8988T (cell line): ENCODE results near the gene PRR12.
"Not testable (repeated sequence)": the region's sequence is repeated elsewhere in the genome, so short reads cannot be mapped to it uniquely, and the experiment has no call there.

Experiments
- DNase-seq: peaks from one replicate; pipeline ENCODE4 v3.0.0; 2011

The PRR12 gene

DNA sequence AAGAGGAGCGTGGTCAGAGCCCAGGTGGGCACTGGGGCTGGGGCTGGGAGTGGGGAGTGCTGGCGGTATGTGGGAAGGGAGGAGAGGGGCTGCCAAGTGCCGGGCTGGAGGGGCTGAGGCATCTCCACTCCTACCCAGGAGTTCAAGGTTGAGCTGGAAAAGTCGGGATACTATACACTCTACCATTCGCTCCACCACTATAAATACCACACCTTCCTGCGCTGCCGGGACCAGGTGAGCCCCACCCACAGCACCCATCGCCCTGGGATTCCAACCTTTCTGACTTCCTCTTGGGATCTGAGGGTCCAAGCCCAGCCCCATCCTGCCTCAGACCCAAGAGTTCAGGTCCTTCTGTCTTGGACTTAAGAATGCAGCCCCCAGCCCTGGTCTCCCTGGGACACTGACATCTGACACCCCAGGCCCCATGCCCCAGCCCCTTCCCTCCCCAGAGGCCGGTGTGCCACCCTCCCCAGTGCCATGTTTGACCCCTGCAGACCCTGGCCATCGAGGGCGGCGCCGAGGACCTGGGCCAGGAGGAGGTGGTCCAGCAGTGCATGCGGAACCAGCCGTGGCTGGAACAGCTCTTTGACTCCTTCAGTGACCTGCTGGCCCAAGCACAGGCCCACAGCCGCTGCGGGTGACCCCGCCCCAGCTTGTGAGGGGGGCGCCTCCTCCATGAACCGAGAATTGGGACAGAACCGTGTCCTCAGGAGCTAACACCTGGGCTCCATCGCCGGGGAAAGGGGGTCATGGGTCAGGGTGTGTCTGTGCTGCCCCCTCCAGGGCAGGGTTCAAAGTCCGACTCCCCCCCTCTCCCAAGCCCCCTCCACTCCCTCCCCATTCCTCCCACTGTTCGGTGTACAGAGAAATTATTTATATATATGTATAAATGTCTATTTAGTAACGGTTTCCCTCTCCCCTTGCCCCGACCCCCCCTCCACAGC lies 34.3 kb downstream of the PRR12 start:
- DNase-seq = no peak

DNA sequence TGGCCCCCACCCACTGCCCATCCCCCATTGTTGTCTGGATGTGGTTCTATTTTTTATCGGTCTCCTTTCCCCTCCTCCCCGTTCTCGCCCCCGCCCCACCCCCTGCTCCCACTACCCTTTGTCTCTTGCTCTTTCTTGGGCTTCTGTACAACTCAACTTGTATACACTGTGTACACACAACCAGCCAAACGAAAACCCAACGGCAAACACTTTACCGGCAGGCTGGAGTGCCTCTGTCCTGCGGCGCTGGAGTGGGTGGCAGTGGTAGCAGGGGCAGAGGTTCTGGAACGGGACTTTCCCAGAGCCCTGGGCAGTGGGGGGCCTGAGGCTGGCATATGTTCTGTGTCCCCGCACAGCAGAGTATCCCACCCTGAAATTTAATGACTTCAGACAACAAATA lies 35.2 kb downstream of the PRR12 start:
- DNase-seq = no peak

DNA sequence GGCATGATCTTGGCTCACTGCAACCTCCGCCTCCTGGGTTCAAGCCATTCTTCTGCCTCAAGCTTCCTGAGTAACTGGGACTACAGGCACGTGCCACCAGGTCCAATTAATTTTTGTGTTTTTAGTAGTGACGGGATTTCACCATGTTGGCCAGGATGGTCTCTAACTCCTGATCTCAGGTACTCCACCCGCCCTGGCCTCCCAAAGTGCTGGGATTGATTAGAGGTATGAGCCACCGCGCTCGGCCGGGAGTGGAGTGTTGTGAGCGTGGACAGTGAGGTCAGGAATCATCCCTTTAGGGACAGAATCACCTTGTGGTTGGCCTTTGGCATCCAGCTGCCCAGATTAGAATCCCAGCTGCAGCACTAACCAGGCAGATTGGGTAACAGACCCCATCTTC lies 38.7 kb downstream of the PRR12 start:
- no peak for DNase-seq

DNA sequence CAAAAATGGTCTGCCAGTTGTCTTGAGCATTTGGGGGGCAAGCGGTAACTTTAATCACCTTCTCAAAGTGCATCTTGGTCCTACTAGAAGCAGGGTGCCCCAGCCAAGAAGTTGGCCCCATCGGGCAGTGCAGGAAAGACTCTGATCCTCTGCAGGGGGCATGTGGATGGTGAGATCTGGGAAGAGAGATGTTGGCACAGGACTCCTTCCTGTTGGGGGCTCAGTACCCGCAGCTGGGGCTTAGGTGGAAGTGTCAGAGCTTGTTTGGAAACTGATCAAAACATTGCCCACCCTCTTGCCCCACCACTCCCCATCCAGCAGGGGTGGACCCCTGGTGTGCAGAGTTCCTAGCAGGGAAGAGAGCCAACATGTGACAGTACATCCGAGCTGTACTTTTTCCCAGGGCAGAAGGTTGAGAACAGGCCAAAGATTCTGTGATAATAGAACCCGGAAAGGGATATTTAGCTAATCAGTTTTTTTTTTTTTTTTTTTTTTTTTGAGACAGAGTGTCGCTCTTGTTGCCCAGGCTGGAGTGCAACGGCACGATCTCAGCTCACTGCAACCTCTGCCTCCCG lies 40.1 kb downstream of the PRR12 start:
- no peak for DNase-seq

DNA sequence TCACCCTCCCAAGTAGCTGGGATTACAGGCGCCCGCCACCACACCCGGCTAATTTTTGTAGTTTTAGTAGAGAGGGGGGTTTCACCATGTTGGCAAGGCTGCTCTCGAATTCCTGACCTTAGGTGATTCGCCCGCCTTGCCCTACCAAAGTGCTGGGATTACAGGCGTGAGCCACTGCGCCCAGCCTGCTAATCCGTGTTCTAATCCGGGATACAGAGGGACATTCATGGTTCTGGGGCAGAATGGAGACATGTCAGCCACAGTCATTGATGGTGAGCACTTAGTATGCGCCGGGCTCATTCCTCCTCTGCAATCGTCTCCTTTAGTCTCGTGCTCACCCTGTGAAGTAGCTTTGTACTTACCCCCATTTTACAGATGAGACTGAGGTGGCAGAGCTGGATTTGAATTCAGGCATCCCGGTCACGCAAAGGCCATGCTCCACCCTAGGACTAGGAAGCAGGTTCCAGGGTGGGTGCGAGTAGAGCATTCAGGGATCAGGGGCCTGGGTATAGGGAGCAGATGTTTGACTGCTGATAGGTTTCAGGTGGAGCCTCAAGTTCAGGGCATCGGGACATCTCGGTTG lies 40.7 kb downstream of the PRR12 start:
- no peak for DNase-seq

DNA sequence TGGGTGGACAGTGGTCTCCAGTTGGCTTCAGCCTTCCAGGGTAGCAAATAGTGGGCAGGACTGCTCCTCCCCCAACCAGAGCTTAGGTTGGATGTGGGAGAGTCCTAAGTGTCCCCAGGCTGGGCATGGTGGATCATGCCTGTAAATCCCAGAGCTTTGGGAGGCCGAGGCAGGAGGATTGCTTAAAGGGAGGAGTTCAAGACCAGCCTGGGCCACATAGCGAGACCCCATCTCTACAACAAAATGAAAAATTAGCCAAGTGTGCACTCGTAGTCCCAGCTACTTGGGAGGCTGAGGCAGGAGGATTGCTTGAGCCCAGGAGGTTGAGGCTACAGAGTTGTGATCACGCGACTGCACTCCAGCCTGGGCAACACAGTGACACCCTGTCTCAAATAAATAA lies 41.6 kb downstream of the PRR12 start:
- no peak for DNase-seq

DNA sequence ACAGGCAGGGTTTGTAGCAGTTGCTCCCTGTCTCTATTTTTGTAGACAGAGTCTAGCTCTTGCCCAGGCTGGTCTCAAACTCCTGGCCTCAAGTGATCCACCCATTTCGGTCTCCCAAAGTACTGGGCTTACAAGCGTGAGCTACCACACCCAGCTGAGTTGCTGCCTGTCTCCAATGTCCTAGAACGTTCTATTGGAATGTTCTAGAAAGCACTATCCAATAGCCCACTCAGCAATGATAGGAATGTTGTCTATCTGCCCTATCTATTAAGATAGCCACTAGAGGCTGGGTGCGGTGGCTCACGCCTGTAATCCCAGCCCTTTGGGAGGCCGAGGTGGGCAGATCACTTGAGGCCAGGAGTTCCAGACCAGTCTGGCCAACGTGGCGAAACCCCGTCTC lies 42.3 kb downstream of the PRR12 start:
- DNase-seq = not testable (repeated sequence)

DNA sequence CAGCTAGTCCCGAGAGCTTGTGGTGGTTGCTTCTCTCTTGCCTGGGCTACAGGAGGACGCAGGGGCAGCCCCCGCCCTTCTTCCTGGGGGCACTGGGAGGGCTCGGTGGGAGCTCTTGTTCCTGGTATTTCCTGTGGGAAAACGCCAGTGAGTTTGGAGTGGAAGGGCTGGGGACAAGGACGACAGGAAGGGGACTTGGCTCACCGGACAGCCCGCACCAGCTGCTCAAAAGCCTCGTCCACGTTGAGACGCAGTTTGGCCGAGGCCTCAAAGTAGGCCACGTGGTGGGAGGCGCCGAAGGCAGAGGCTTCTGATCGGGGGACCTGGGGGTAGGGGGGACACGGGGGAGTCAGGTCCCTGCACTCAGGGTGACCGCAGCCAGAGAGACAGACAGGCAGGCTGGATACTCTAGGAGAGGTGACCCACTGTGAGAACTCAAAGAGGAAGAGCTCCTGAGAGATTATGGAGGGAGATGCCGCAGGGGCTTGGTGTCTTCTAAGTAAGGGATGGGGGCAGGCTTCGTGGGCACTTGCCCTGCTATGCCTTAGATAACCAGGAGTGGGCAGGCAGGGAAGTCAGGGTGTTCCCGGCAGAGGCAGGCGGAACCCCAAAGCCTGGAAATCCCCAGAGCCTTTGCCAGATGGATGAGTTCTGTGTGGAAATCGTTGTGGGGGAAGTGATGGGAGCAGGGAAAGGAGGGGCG lies 44.7 kb downstream of the PRR12 start:
- DNase-seq = no peak

DNA sequence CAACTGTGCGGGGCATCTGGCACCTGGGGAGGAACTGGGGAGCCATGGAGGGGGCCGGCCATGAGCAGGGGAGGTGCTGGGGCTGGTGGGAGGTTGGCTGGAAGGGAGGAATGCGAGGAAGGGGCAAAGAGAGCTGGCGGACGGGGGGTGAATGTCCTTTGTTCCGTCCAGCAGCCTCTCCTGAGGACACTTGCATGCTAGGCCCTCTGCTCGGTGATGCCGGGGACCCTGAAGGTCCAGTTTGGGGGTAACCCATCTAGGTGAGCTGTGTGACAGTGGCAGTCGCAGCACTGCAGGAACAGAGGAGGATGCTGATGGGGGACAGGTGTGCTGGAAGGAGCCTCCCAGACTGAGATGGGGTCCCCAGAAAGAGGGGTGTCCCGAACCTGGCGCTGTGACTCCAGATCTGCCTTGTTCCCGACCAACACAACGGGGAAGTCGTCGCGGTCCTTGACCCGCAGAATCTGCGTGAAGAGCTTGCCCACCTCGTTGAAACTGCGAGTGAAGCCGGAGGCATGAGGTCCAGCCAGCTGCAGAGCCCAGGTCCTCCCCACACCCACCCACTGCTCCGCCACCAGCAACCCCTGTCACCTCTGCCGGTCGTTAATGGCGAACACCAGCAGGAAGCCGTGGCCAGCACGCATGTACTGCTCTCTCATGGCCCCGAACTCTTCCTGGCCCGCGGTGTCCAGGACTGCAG lies 45.4 kb downstream of the PRR12 start:
- DNase-seq = no peak

DNA sequence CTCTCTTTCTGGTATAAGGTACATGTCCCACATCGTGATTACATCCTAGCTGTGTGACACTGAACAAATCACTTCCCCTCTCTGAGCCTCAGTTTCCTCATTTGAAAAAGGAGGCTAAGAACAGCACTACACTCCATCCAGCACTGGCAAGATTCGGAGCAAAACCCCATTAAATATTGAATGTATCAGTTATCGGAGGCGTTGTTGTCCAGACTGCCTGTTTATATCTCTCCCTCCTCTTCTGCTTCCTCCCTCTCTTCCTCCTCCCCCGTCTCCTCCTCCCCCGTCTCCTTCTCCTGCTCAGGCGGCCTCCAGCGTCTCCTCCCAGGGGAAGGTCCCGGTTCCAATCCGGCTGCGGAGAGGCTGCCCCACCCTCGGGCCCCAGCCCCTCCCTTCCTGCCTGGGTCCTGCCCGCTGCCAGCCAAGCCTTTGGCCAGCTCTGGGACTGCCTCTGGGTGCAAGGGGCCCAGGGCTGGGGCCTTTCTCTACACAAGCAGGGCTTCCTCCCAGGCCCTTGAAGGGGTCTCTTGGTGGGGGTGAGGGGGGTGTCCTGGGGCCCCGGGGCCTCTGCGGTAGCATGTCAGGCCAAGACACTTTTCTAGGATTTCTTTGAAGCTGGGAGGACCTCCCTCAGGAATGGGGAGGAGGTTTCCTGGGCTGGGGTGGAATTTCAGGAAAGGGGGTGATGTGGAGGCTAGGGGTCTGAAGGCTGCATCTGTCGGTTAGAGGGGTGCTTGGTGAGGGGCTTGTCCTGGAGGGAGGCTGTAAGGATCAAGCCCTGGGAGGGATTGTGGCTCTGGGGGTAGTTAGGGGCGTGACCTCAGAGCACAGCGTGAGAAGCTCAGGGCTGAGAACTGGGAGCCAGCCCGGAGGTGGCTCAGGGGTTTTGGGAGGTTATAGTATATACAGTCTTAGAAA lies 47.1 kb downstream of the PRR12 start:
- peak; percentile 75 for DNase-seq

DNA sequence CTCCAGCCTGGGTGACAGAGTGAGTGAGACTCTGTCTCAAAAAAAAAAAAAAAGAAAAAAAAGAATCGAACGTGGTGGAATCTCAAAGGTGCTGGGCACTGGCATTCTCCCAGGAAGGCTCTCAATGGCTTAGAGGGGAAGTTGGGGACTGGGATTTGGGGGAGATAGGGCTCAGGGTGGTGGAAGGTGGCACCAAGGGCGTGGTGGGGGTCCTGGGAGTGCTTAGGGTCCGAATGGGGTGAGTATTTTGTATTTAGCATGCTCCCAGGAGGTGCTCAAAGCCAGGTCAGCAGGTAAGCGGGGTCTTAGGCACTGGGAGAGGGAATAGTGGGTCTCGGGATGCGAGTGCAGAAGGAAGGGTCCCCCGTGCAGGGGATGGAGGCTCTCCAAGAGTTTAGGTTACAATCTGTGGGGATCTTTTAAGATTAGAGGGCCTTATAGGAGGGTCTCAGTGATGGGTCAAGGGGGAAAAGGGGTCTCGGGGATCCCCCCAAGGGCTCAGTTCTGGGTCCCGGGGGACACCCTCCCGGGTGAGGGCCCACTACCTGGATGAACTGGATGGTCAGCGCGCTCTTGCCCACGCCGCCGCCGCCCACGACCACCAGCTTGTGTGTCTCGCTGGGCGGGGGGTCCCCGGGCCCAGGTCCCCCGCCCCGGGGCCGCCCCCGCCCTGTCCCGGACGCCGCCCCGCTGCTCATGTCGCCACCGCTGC lies 48.6 kb downstream of the PRR12 start:
- no peak for DNase-seq

DNA sequence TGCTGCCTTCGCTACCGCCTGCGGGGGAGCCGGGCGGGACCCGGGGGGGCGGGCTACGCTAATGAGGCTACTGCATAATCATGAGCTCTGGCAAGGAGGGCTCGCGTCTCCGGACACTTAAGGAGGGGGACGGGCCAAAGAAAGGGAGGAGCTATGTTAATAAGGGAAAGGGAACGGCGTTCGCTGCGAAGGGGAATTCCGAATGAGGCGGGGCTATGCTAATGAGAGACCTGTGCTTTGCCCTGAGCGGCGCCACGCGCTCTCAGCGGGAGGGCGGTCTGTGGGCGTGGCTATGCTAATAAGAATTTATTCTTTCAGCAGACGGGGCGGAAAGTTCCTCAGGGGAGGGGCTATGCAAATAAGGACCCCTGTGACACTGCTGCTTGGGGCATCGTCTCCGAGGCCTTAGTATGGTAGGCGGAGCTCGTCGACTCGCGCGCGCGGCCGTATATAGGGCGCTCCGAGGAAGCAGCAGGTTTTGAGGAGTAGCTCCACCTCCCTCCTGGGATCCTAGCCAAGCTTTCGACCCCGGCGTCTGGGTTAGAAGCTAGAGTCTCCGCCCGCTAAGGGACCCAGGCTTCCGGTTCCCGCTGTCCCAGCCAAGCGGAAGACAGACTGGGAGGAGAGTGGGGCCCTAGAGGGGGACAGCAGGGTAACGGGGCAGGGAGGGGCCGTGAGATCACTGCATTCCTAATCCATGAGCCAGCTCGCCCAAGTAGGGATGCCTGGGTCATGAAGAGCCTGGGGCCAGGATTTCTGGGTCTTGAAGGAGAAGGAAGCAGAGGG lies 49.3 kb downstream of the PRR12 start, which contains the start of gene RRAS:
TSS of gene RRAS (minus strand) at position 31 of the 786 bp plus-strand sequence. CDS start 45 bp downstream, outside the sequence.
- DNase-seq = peak; percentile 83

DNA sequence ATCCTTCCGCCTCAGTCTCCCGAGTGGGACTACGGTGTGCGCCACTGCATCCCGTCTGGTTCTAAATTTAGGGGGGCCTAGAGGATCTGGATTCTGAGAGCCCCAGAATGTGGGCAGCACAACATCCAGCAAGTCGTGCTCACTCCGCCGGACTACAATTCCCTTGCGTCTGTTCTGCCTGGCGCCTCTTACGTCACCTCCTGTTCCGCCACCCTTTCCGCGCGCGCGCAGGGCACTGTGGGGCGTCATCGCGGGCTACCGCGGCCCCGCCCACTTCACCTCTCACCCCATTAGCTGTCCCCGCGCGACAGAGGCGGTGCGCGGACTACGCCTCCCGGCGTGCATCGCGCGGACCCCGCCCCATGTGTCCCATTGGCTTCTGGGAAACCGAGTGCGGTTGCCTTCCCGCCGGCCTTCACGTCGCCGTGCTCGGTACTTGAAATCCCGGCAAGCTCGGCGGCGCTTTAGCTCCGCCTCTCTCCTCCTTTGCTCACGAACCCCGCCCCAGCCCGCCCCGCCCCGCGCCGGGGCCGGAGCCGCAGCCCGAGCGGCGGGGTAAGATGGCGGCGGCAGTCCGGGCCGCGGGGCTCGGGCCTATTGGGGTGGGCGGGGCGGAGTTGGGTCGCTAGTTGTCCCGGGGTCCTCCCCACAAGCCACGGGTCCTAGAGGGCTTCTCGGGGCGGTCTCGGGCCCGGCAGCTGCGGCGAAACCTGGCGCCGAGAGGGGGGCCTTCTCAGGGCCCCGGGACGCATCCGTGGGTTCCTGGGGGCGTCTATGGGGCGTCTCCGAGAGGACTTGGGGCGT lies 50.9 kb downstream of the PRR12 start, which contains the start of gene SCAF1:
TSS of gene SCAF1 (plus strand) at position 522 of the 804 bp plus-strand sequence. CDS start 2,818 bp downstream, outside the sequence.
- peak; percentile 84 for DNase-seq

DNA sequence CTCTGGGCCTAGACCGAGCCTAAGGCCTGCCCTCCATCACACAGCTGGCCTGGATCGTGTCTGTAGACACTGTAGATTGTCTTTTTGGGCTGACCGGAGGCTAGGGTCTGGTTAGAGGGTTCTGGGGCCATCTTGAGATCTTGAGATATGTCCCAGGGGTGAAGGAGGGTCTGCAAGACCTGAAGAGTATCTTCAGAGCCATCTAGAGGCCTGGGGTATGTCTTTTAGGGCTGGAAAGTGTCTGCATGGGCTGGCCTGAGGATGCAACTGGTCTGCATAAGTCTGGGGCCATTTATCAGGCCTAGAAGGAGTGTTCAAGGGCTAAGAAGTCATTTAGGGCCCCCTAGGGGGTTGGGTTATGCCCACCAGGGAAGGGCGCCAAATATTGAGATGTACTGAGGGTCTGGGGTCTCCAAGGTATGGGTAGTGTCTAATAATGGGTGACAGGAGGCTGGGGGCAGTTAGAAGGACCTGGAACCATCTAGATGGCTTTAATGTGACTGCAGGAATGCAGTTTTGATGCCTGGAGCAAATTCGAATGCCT lies 51.6 kb downstream of the PRR12 start:
- DNase-seq = no peak

DNA sequence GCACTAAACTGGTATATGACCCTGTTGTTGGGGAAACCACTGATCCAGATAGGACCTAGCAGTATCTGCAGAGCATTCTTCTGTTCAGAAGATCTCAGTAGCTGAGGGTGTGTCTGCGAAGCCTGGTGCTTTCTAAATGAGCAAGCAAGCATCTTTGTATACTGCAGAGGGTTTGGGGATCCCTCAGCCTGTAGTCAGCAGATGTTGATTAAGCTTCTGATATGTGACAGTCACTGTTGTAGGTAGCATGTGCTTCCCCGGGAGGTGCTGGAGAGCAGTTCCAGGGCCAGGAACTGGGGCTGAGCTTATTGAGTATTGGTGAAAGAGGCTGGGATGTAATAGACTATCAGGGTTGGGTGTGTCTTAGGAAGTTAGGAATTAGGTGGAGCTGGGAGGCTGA lies 52.5 kb downstream of the PRR12 start:
- no peak for DNase-seq

DNA sequence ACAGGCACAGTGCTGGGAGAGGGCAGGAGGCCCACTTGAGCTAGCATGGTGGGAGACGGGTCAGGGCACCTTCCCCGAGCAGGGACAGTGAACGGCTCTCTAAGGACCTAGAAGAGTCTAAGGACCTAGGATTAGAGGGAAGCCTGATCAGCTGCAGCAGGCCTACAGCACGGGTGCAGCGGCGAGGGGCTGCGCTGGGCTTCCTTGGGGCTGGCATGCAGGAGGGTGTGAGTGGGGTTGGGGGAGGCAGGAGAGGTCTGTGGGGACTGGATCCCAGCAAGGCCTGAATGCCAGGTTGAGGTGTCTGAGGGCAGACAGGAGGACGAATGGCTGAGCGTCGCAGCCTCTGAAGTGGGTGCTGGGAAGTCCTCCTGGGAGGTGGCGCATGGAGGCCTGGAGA lies 54.6 kb downstream of the PRR12 start:
- DNase-seq = no peak

DNA sequence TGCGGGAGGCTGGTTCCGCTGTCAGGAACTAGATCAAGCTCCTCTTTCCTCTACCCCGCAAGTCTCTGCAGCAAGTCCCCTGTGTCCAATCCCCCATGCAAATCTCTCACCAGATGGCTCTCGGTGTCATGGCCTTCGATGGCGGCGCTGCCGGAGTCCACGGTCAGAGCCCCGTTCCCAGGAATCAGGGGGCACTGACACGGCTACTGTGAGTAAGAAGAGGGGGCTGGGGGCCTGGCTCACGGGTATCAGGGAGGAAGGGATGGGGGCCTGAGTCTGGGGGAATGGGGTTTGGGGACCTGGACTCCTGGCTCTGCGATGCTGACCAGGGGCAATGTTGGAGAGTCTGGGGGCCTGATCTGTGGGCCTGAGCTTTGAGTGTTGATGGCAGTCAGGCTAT lies 55.0 kb downstream of the PRR12 start:
- no peak for DNase-seq

DNA sequence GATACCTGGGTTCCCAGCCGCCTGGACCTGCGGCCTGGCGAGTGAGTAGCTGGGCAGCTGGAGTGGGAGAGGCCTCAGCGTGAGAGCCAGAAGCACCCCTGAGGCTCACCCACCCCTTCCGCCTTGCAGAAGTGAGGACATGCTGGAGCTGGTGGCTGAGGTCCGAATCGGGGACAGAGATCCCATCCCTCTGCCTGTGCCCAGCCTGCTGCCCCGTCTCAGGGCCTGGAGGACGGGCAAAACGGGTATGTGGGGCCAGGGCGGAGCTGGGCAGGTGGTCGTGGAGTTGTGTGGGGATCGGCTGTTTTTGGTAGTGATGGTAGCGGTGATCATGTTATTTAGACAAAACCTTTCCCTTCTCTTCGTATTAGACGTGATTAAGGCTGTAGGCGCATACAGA lies 55.6 kb downstream of the PRR12 start:
- DNase-seq = no peak
